Natural killer cell (primary cell): ENCODE data around the gene CHCHD3. TPM values are rescaled to one million over a fixed set of nuclear protein-coding genes. Genes with fewer than 3 reads are reported as not detected.

Experiments
- ATAC-seq, 3 donors: fragments of 150-1000 bp in 2 of 3; fragments of 200-7000 bp in 1 of 3; cut with Tn5 transposase; 1 replicate in 1 of 3; 2 replicates in 2 of 3; pipeline ENCODE4 v1.10.0; 2021; ENCODE audit warnings: mild to moderate bottlenecking in 2 of 3, moderate library complexity in 2 of 3
- DNase-seq, 2 donors: peaks; one replicate each; pipeline versions ENCODE4 v3.0.0 to v3.0.0-alpha.2; 2013 to 2021; ENCODE audit warnings: mixed read lengths in 1 of 2
- H3K27ac ChIP-seq: one replicate; pipeline ENCODE4 v1.5.1; 2013; ENCODE audit warnings: mild to moderate bottlenecking, low read length
- H3K27me3 ChIP-seq: one replicate; pipeline ENCODE4 v1.6.1; 2013; ENCODE audit warnings: low read length; ENCODE audit not compliant: control insufficient read depth, insufficient read depth
- H3K36me3 ChIP-seq: one replicate; pipeline ENCODE4 v1.6.1; 2013; ENCODE audit warnings: low read length; ENCODE audit not compliant: control insufficient read depth, insufficient read depth
- H3K4me1 ChIP-seq: one replicate; pipeline ENCODE4 v1.6.1; 2013; ENCODE audit warnings: low read length; ENCODE audit not compliant: control insufficient read depth, insufficient read depth
- H3K4me3 ChIP-seq: one replicate; pipeline ENCODE4 v1.5.1; 2013; ENCODE audit warnings: low read length
- H3K9me3 ChIP-seq: one replicate; pipeline ENCODE4 v1.6.1; 2013; ENCODE audit warnings: low read length; ENCODE audit not compliant: control insufficient read depth, insufficient read depth
- H3K27ac Mint-ChIP-seq, 2 donors: one replicate each; pipeline ENCODE4 v1.8.0; 2022; ENCODE audit warnings: mild to moderate bottlenecking in 2 of 2, mixed read lengths in 2 of 2, moderate library complexity in 1 of 2
- H3K27me3 Mint-ChIP-seq, 2 donors: one replicate each; pipeline ENCODE4 v1.8.0; 2022; ENCODE audit warnings: low read depth in 2 of 2, mixed read lengths in 2 of 2
- H3K36me3 Mint-ChIP-seq: one replicate; pipeline ENCODE4 v1.8.0; 2022; ENCODE audit warnings: mixed read lengths
- H3K4me1 Mint-ChIP-seq, 2 donors: one replicate each; pipeline ENCODE4 v1.8.0; 2022; ENCODE audit warnings: mixed read lengths in 2 of 2
- H3K4me3 Mint-ChIP-seq: one replicate; pipeline ENCODE4 v1.8.0; 2022; ENCODE audit warnings: mild to moderate bottlenecking, moderate library complexity, mixed read lengths
- H3K9me3 Mint-ChIP-seq, 2 donors: one replicate each; pipeline ENCODE4 v1.8.0; 2022; ENCODE audit warnings: mixed read lengths in 2 of 2
- CTCF ChIP-seq: fragments of 200-600 bp; IDR thresholded peaks from one replicate; pipeline ENCODE4 v1.8.0; 2022; ENCODE audit warnings: antibody characterized with exemption
- WGBS: methylation state at CpG from one replicate; pipeline ENCODE4 v1.1.7; 2013; ENCODE audit warnings: missing lambda C conversion rate; ENCODE audit not compliant: insufficient coverage; 5-methylcytosine and 5-hydroxymethylcytosine counted together
- intact Hi-C: fragments of 100-400 bp; cut with micrococcal nuclease; formaldehyde crosslinking; loops from one replicate; pipeline ENCODE4 v1.14.2; 2022
- total RNA-seq, 4 donors: library from RNA; stranded (reverse); fragments of 120-200 nt in 1 of 4; gene quantifications; one replicate each; pipeline versions ENCODE4 v1.2.3 to v1.2.4, GENCODE V29; 2013 to 2022

CHCHD3 gene
- total RNA-seq, 3 donors from 2014 or later (not counting 1 experiment from before 2014, with no cell fraction given) = 35.2 to 41.0 (median 35.9) TPM

- H3K27ac ChIP-seq = no peak overlapping the region
- Mint-ChIP-seq H3K4me3 (no peak overlapping the region), H3K4me1 (peaks cover 0 to 5% of the 10 kb centered on the region in 2 donors), H3K36me3 (no peaks in the 10 kb centered on the region), H3K27ac (no peak overlapping the region), H3K27me3 (peaks cover 10 to 15% of the 10 kb centered on the region in 2 donors), H3K9me3 (no peaks in the 10 kb centered on the region)
- no peak for TF ChIP-seq CTCF
- no peaks in the 10 kb centered on the region for H3K9me3 ChIP-seq
- no peaks in the 10 kb centered on the region for H3K36me3 ChIP-seq
- DNase-seq (no peak), ATAC-seq (no peak)
- no peaks in the 10 kb centered on the region for H3K4me1 ChIP-seq
- 88% methylated on average over 11 of the region's 11 CpGs for WGBS
- H3K4me3 ChIP-seq = no peak overlapping the region
- intact Hi-C loops = no loop called here
- H3K27me3 ChIP-seq = no peaks in the 10 kb centered on the region
These were observed 331.2 kb downstream of the CHCHD3 start for GRCh38 chr7:132750530-132751217.

- H3K27me3 Mint-ChIP-seq = peaks cover 10 to 15% of the 10 kb centered on the region in 2 donors
- Histone ChIP-seq H3K27me3 (no peaks in the 10 kb centered on the region), H3K9me3 (no peaks in the 10 kb centered on the region), H3K36me3 (no peaks in the 10 kb centered on the region), H3K27ac (no peak overlapping the region), H3K4me3 (no peak overlapping the region), H3K4me1 (no peaks in the 10 kb centered on the region)
- H3K9me3 Mint-ChIP-seq = no peaks in the 10 kb centered on the region
- 86% methylated on average over 7 of the region's 7 CpGs for WGBS
- no peak overlapping the region for H3K4me3 Mint-ChIP-seq
- H3K36me3 Mint-ChIP-seq = no peaks in the 10 kb centered on the region
- peaks cover 0 to 5% of the 10 kb centered on the region in 2 donors for H3K4me1 Mint-ChIP-seq
- H3K27ac Mint-ChIP-seq = no peak overlapping the region
- intact Hi-C loops = no loop called here
- no peak for TF ChIP-seq CTCF
- no peak for DNase-seq
- no peak for ATAC-seq
These were observed 331.8 kb downstream of the CHCHD3 start for GRCh38 chr7:132750096-132750495.

- H3K9me3 ChIP-seq = no peaks in the 10 kb centered on the region
- no peak for ATAC-seq
These were observed 336.4 kb downstream of the CHCHD3 start for GRCh38 chr7:132745510-132745909.

More at GRCh38 chr7:132745510-132745909, 336.4 kb downstream of the CHCHD3 start:
- no peak for DNase-seq
- TF ChIP-seq CTCF = no peak
- H3K27me3 ChIP-seq = no peaks in the 10 kb centered on the region
- H3K4me1 ChIP-seq = no peaks in the 10 kb centered on the region
- no peaks in the 10 kb centered on the region for H3K36me3 ChIP-seq
- H3K4me3 ChIP-seq = no peak overlapping the region
- peaks cover 0 to 6% of the 10 kb centered on the region in 2 donors for H3K9me3 Mint-ChIP-seq
- peaks cover 16% of the 10 kb centered on the region for H3K36me3 Mint-ChIP-seq
- no peak overlapping the region for H3K4me3 Mint-ChIP-seq
- intact Hi-C loops = no loop called here
- no peak overlapping the region for H3K27ac ChIP-seq
- H3K27ac Mint-ChIP-seq = no peak overlapping the region
- peaks cover 26 to 27% of the 10 kb centered on the region in 2 donors for H3K27me3 Mint-ChIP-seq
- H3K4me1 Mint-ChIP-seq = peaks cover 0 to 1% of the 10 kb centered on the region in 2 donors
